ENCODE measurements around the gene FAM174B.
A peak's percentile ranks its signal among the peaks of the same experiment; 100 is the strongest.

The FAM174B gene

GRCh38 chr15:92638709-92639365 is 16.7 kb downstream of the FAM174B start:
- DNase-seq, result no peak

- no peak for DNase-seq
Measured at GRCh38 chr15:92638291-92638708, 17.3 kb downstream of the FAM174B start.

GRCh38 chr15:92637626-92638025 is 17.9 kb downstream of the FAM174B start:
- DNase-seq, result no peak

- DNase-seq, result no peak
Measured at GRCh38 chr15:92636908-92637481, 18.6 kb downstream of the FAM174B start.

GRCh38 chr15:92636401-92636907 is 19.1 kb downstream of the FAM174B start:
- no peak for DNase-seq

GRCh38 chr15:92634671-92635201 is 20.8 kb downstream of the FAM174B start:
- no peak for DNase-seq

- no peak for DNase-seq
Measured at GRCh38 chr15:92634060-92634459, 21.5 kb downstream of the FAM174B start.

- no peak for DNase-seq
Measured at GRCh38 chr15:92633418-92633817, 22.2 kb downstream of the FAM174B start.

- DNase-seq, result no peak
Measured at GRCh38 chr15:92633001-92633400, 22.6 kb downstream of the FAM174B start.

GRCh38 chr15:92631721-92632120 is 23.9 kb downstream of the FAM174B start:
- DNase-seq, result no peak

- no peak for DNase-seq
Measured at GRCh38 chr15:92629975-92630626, 25.5 kb downstream of the FAM174B start.

GRCh38 chr15:92629276-92629974 is 26.1 kb downstream of the FAM174B start:
- no peak for DNase-seq

GRCh38 chr15:92627014-92627413 is 28.6 kb downstream of the FAM174B start:
- DNase-seq, result no peak

- peak in 1 of 2 donors; percentile 50 for DNase-seq
Measured at GRCh38 chr15:92625251-92625980, 30.2 kb downstream of the FAM174B start.

- peak; percentile 79 to 84 for DNase-seq
Measured at GRCh38 chr15:92624401-92624991, 31.1 kb downstream of the FAM174B start.

- no peak for DNase-seq
Measured at GRCh38 chr15:92623435-92623834, 32.1 kb downstream of the FAM174B start.

GRCh38 chr15:92621972-92622533 is 33.5 kb downstream of the FAM174B start:
- no peak for DNase-seq

- DNase-seq, result no peak
Measured at GRCh38 chr15:92620991-92621390, 34.6 kb downstream of the FAM174B start.

GRCh38 chr15:92619145-92620101 is 36.2 kb downstream of the FAM174B start:
- DNase-seq, result no peak
